ENCODE results near the gene CDC42BPA.

The CDC42BPA gene

GRCh38 chr1:227215863-227216510 lies 102.3 kb downstream of the CDC42BPA start:
- in situ Hi-C loops (cut with HindIII; ENCODE audit: low sequenced_read_pairs), result loop anchor here (5.0 kb wide), 1 partner anchor 44 kb away; no protein-coding TSS in a partner anchor

GRCh38 chr1:227214207-227214606 lies 104.1 kb downstream of the CDC42BPA start:
- in situ Hi-C loops (cut with HindIII; ENCODE audit: low sequenced_read_pairs), result no loop called here

GRCh38 chr1:227213426-227213825 lies 104.9 kb downstream of the CDC42BPA start:
- in situ Hi-C loops (cut with HindIII; ENCODE audit: low sequenced_read_pairs), result no loop called here

- in situ Hi-C loops (cut with HindIII; ENCODE audit: low sequenced_read_pairs), result no loop called here
Measured at GRCh38 chr1:227212164-227212563, 106.1 kb downstream of the CDC42BPA start.

- in situ Hi-C loops (cut with HindIII; ENCODE audit: low sequenced_read_pairs), result no loop called here
Measured at GRCh38 chr1:227210604-227211003, 107.7 kb downstream of the CDC42BPA start.

- in situ Hi-C loops (cut with HindIII; ENCODE audit: low sequenced_read_pairs), result no loop called here
Measured at GRCh38 chr1:227197064-227197463, 121.2 kb downstream of the CDC42BPA start.

- in situ Hi-C loops (cut with HindIII; ENCODE audit: low sequenced_read_pairs), result no loop called here
Measured at GRCh38 chr1:227192163-227192562, 126.1 kb downstream of the CDC42BPA start.

- in situ Hi-C loops (cut with HindIII; ENCODE audit: low sequenced_read_pairs), result no loop called here
Measured at GRCh38 chr1:227191607-227192006, 126.7 kb downstream of the CDC42BPA start.

GRCh38 chr1:227190321-227190720 lies 128.0 kb downstream of the CDC42BPA start:
- in situ Hi-C loops (cut with HindIII; ENCODE audit: low sequenced_read_pairs), result no loop called here

GRCh38 chr1:227185291-227185690 lies 133.0 kb downstream of the CDC42BPA start:
- in situ Hi-C loops (cut with HindIII; ENCODE audit: low sequenced_read_pairs), result no loop called here

GRCh38 chr1:227182012-227182411 lies 136.3 kb downstream of the CDC42BPA start:
- in situ Hi-C loops (cut with HindIII; ENCODE audit: low sequenced_read_pairs), result no loop called here

GRCh38 chr1:227175611-227176010 lies 142.7 kb downstream of the CDC42BPA start:
- in situ Hi-C loops (cut with HindIII; ENCODE audit: low sequenced_read_pairs), result no loop called here

GRCh38 chr1:227174164-227174563 lies 144.1 kb downstream of the CDC42BPA start:
- in situ Hi-C loops (cut with HindIII; ENCODE audit: low sequenced_read_pairs), result loop anchor here (5.0 kb wide), 1 partner anchor 43 kb away; no protein-coding TSS in a partner anchor

GRCh38 chr1:227170361-227171166 lies 147.7 kb downstream of the CDC42BPA start:
- in situ Hi-C loops (cut with HindIII; ENCODE audit: low sequenced_read_pairs), result loop anchor here (5.0 kb wide), 1 partner anchor 47 kb away; no protein-coding TSS in a partner anchor

GRCh38 chr1:227169343-227169742 lies 148.9 kb downstream of the CDC42BPA start:
- in situ Hi-C loops (cut with HindIII; ENCODE audit: low sequenced_read_pairs), result no loop called here

- in situ Hi-C loops (cut with HindIII; ENCODE audit: low sequenced_read_pairs), result no loop called here
Measured at GRCh38 chr1:227167276-227168101, 150.8 kb downstream of the CDC42BPA start.

GRCh38 chr1:227166559-227166958 lies 151.7 kb downstream of the CDC42BPA start:
- in situ Hi-C loops (cut with HindIII; ENCODE audit: low sequenced_read_pairs), result no loop called here

GRCh38 chr1:227161470-227161869 lies 156.8 kb downstream of the CDC42BPA start:
- in situ Hi-C loops (cut with HindIII; ENCODE audit: low sequenced_read_pairs), result no loop called here

- in situ Hi-C loops (cut with HindIII; ENCODE audit: low sequenced_read_pairs), result no loop called here
Measured at GRCh38 chr1:227156520-227156919, 161.8 kb downstream of the CDC42BPA start.

GRCh38 chr1:227155688-227156087 lies 162.6 kb downstream of the CDC42BPA start:
- in situ Hi-C loops (cut with HindIII; ENCODE audit: low sequenced_read_pairs), result no loop called here

GRCh38 chr1:227155004-227155403 lies 163.3 kb downstream of the CDC42BPA start:
- in situ Hi-C loops (cut with HindIII; ENCODE audit: low sequenced_read_pairs), result no loop called here

Data from endothelial cell of hepatic sinusoid (primary cell).